Amniotic stem cell (primary cell): Measurements from ENCODE around the gene BAHCC1.

Experiments
- DNase-seq: peaks from one replicate; lab custom pipeline; 2025; lab: John Stamatoyannopoulos, UW

The BAHCC1 gene

DNA sequence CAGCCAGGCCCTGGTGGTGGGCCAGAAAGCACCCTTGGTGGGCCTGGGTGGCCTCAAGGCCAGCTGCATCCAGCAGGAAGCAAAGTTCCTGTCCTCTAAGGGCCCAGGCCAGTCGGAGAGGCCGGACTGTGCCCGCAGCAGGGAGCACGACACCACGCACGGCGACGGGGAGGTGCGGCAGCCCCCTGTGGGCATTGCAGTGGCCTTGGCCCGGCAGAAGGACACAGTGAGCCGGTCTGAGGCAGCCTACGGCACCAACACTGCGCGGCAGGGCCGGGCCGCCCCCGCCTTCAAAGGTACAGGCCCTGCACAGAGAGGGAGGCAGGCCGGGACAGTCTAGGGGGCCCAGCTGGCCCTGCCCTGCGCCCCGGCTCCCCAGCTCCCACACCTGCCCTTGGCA lies 48.0 kb downstream of the BAHCC1 start:
- DNase-seq = no peak

DNA sequence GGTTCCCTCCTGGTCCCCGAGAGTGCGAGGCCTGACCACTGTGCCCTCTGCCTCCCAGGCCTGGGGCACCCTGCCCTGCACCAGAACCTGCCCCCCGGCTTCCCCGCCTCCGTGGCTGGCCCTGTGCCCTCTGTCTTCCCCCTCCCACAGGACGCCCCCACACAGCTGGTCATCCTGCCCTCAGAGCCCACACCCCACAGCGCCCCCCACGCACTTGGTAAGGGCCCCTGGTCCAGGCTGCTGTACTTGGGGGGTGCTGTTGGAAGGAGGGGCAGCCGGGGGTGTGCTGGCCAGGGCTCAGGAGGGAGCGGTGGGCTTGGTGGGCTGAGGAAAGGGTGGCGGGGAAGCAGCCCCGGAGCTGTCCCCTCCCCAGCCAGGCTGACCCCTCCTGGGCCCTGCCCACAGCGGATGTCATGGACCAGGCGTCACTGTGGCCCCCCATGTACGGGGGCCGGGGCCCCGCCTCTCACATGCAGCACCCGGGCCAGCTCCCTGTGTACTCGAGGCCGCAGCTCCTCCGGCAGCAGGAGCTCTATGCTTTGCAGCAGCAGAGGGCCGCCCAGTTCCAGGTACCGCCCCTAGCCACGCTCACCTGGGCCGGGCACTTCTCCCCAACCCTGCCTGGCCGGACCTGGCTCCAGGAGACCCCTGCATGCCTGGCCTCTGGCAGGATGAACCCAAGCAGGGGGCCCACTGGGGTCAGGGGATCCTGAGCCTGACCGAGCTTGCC lies 49.5 kb downstream of the BAHCC1 start:
- no peak for DNase-seq

DNA sequence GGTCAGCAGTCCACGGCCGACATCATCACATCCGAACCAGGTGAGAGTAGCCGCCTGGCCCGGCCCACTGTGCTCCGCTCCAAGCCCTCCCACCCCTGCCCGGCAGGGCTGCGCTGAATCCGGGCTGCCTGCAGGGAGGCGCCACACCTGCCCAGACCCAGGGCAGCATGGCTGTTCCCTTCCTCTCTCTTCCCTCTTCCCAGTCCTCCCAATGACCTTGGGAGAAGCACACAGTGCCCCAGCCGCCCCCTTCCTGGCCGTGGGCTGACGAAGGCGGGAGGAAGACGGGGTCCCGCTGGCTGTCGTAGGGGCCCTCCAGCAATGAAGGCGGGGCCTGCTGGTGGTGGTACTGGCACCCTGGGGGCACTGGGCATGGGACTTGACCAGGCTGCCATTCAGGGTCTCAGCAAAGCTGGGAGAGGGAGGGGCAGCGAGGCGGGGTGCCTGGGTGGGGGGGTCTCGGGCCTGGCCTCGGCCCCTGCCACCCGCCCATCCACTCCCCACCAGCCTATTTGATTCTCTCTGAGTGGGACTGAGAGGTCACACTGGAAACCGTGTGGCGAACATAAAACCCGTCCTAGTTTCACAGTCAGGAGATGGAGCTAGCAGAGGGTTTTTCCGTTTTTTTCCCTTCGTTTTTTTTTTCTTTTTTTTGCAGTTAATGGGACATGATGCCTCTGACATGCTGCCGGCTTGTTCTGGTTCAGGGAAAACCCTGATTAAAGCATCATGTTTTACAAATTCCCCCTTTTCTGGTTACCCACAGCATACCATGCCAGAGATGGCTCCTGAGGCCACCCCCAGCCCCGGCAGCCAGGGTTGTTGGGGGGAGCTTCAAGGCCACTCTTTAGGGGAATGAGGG lies 50.6 kb downstream of the BAHCC1 start:
- peak; percentile 16 for DNase-seq

DNA sequence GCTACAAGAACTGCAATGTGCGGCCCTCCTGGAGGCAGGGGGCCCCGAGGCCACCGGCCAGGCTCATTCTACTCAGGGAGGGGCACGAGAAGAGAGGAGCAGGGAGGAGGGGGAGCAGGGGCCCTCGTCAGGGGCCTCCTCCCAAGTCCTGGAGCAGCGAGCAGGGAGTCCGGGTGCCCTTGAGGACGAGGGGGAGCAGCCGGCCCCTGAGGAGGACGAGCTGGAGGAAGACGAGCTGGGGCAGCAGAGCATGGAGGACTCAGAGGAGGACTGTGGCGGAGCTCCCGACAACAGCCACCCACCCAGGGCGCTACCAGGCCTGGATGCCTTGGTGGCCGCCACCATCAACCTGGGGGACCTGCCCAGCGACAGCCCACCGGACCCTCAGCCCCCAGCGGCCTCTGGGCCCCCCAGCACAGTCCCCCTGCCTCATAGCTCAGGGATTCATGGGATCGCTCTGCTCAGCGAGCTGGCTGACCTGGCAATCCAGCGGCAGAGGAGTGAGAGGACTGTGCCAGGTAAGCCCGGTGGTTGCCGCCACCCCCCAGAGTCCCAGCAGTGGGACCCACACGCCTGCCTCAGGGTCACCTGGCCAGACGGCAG lies 52.2 kb downstream of the BAHCC1 start:
- no peak for DNase-seq

GRCh38 chr17:81448442-81448841 lies 53.2 kb downstream of the BAHCC1 start:
- no peak for DNase-seq

DNA sequence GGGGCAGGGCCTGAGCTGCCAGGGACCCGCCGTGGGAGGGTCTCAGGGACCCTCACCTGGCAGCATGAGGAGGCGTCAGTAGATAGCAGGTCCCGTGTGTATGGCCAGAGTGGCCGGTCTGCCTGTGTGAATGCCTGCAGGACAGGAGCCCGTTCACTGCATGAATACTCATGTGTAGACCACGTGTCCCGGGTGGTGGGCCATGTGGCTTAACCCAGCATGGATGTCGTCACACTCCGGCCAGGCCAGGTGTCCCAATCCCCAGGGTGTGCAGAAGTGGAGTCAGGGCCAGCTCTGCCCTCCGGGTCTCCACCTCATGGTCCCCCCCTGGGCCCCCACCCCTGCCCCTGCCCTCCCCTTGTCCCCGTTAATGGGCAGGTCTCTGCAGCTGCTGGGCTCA lies 53.7 kb downstream of the BAHCC1 start:
- DNase-seq = no peak

- no peak for DNase-seq
Measured at GRCh38 chr17:81449351-81449750, 54.1 kb downstream of the BAHCC1 start.

GRCh38 chr17:81451823-81452222 lies 56.6 kb downstream of the BAHCC1 start:
- DNase-seq = no peak

DNA sequence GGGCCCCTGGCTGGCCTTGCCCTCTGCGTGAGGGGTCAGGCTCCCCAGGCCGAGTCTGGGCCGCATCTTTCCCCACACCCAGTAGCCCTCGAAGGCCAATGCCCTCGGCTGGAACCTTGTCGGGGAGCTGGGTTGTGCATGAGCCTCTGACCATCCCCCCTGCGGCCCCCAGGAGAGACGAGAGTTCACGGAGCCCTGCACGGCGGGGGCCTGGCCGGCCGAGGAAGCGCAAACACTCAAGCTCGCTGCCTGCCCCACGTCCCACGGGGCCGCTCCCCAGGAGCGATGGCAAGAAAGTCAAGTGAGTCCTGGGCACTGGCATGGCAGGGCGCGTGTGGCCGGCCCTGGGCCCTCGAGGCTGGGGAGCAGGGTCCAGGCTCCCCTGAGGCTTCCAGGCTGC lies 57.3 kb downstream of the BAHCC1 start:
- DNase-seq = no peak

DNA sequence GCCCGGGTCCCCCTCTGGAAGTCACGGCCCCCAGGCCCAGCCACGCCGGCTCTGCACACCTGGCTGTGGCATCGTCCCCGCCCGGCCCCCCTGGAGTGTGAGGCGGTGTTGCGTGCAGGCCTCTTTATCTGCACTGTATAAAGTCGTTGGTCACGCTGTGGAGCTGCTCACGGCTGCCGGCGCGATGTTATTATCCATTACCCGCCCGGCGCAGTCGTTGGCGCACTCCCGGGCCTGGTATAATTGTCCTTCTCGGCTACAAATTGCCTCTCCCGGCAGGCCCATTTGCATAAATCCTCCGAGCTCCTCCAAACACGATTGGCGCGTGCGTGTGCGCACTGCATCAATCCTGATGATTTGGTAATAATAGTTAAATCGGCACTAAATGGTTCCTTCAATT lies 57.8 kb downstream of the BAHCC1 start:
- DNase-seq = no peak

DNA sequence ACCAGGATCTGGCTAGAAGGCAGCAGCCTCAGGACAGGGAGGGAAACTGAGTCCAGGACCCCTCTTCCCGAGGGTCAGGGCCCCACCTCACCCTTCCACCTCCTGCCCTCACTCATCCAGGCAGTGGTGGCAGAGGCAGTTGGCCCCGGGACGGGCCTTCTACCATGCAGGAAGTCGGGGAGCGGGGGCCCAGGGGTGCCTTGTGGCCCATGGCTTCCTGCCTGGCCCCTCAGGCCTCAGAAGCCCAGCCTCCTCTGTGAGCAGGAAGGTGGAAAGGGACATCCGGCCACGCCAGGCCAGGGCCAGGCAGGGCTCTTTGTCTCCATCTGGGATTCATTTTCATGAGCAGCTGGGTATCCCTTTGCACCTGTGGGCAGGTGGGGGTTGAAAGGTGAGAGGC lies 58.5 kb downstream of the BAHCC1 start:
- no peak for DNase-seq

DNA sequence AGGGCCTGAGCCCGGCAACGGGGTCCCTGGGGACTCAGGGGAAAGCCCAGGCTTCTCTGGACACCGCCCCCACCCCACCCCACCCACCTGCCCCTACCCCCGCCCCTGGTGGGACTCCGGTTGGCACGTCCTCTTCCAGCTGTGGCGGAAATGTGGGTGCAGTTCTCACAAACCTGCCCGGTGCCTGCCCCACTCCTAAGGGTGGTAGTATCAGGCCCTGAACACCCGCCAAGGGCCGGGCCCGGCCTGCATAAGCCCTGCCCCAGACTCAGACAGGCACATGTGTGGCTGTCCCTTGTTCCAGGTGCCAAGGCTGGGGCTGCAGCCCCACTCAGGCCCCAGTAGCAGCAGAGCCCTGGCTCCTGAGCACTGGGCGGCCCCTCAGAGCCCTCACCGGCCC lies 59.2 kb downstream of the BAHCC1 start:
- no peak for DNase-seq

DNA sequence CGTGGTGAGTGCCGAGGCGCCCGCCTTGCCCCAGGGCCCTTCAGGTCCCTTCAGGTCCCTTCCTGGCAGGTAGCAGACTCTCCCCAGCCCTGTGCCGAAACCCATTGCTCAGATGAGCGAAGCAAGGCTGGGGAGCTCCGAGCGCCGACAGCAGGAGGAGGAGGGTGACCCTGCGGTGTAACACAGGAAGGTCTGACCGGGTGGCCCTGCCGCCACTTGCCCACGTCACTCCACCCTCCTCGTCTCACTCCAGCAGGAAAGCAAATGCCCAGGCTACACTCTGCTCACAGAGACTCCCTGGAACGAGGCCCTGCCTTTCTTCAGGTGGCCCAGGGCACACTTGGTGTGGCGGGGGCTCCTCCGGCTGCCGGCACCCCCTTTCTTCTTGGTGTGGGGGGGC lies 60.1 kb downstream of the BAHCC1 start:
- DNase-seq = no peak

GRCh38 chr17:81456091-81456490 lies 60.8 kb downstream of the BAHCC1 start:
- DNase-seq = no peak

DNA sequence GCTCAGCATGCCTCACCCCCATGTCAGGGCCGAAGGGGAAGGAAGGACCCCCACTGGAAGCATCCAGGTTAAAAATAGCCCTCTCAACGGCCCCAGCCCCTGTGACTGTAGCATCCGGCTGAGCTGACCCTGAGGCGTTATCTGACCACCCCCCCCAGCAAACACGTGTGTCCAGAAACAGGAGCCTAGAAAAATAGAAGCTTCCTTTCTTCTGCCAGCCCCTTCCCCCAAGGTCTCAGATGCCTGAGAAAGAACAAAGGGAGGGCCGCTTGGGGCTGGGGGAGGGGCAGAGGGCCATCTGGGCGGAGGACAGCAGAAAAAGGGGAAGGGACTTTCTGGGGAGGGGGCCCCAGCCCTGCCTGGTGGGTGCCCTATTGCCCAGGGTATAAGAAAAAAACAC lies 61.5 kb downstream of the BAHCC1 start:
- no peak for DNase-seq

DNA sequence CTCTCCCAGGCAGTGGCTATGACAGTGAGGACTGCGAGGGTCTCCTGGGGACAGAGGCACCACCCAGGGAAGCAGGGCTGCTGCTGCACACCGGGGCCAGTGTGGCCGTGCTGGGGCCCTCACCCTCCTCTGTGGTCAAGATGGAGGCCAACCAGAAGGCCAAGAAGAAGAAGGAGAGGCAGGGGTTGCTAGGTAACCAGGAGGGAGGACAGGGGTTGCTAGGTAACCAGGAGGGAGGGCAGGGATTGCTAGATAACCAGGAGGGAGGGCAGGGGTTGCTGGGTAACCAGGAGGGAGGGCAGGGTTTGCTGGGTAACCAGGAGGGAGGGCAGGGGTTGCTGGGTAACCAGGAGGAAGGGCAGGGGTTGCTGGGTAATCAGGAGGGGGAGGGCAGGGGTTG lies 62.1 kb downstream of the BAHCC1 start:
- no peak for DNase-seq

- DNase-seq = no peak
Measured at GRCh38 chr17:81457917-81458555, 62.8 kb downstream of the BAHCC1 start.

DNA sequence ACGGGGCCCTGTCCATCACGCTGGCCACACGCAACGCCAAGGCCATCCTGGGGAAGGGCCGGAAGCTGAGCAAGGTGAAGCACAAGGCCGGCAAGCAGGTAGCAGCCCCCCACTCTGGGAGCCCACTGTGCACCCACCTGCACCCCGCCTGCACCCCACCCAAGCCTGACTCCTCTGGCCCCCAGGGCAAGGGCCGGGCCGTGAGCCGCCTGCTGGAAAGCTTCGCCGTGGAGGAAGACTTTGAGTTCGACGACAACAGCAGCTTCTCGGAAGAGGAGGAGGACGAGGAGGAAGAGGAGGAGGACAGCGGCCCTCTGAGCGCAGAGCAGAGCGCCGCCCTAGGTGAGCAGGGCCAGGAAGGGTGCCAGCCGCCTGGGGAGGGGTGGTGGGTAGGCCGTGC lies 63.4 kb downstream of the BAHCC1 start:
- no peak for DNase-seq

GRCh38 chr17:81459224-81459623 lies 64.0 kb downstream of the BAHCC1 start:
- DNase-seq = no peak

DNA sequence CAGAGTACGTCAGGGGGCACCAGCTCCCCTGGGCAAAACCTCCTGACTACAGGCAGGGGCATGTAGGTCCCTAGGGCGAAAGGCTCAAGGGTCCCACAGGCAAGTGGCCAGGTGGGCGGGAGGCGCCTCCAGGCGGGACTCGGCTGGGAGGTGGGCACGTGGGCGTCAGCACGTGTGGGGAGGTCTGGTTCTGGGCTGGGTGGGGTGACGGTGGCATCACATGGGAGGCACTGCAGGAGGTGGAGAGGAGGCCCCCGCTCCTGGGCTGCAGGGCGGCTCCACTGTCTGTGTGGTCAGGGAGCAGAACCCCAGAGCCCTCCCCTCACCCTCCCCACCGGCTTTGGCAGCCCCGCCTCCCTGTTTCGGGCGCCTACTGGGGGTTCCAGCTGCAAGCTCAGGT lies 64.6 kb downstream of the BAHCC1 start:
- no peak for DNase-seq

DNA sequence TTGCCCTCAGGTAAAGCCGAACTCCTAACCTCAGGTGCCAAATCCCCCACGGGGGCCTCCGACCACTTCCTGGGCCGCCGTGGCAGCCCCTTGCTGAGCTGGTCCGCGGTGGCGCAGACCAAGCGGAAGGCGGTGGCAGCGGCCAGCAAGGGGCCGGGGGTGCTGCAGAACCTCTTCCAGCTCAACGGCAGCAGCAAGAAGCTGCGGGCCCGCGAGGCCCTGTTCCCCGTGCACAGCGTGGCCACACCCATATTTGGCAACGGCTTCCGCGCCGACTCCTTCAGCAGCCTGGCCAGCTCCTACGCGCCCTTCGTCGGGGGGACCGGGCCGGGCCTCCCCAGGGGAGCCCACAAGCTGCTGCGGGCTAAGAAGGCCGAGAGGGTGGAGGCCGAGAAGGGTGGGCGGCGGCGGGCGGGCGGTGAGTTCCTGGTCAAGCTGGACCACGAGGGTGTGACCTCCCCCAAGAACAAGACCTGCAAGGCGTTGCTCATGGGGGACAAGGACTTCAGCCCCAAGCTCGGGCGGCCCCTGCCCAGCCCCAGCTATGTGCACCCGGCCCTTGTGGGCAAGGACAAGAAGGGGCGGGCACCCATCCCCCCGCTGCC lies 65.7 kb downstream of the BAHCC1 start:
- no peak for DNase-seq
